ENCODE data around the gene PSMC3IP.
"Not testable (repeated sequence)": the region's sequence is repeated elsewhere in the genome, so short reads cannot be mapped to it uniquely, and the experiment has no call there.

Gene PSMC3IP

GRCh38 chr17:42560246-42560645, 17.3 kb downstream of the PSMC3IP start:
- no peak for DNase-seq (ENCODE audit: low read depth)

- no peak for DNase-seq (ENCODE audit: low read depth)
Observed at GRCh38 chr17:42559075-42559474, 18.5 kb downstream of the PSMC3IP start.

- not testable (repeated sequence) for DNase-seq (ENCODE audit: low read depth)
Observed at GRCh38 chr17:42555961-42556617, 21.4 kb downstream of the PSMC3IP start.

GRCh38 chr17:42555122-42555622, 22.4 kb downstream of the PSMC3IP start:
- DNase-seq (ENCODE audit: low read depth) = no peak

DNA sequence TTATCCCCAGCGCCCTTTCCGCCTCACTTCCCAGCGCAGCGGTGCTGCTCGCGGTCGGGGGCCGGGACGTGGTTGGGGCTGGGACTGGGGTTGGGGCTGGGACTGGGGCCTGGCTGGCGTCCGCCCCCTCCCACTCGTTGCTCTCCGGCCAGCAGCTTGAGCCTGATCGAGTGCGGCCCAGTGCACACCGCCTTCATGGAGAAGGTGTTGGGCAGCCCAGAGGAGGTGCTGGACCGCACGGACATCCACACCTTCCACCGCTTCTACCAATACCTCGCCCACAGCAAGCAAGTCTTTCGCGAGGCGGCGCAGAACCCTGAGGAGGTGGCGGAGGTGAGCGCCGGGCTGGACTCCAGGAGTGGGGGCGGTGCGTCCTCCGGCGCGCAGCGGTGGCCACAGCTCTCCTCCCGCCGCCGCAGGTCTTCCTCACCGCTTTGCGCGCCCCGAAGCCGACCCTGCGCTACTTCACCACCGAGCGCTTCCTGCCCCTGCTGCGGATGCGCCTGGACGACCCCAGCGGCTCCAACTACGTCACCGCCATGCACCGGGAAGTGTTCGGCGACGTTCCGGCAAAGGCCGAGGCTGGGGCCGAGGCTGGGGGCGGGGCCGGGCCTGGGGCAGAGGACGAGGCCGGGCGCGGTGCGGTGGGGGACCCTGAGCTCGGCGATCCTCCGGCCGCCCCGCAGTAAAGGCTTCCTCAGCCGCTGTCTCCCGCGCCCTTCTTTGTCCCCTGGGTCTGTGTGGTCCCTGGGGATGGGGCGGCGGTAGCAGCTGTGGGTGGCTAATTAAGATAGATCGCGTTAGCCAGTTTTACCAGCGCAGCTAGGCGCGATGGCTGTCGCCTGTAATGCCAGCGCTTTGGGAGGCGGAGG, 23.0 kb downstream of the PSMC3IP start:
- DNase-seq (ENCODE audit: low read depth) = peak; percentile 86

DNA sequence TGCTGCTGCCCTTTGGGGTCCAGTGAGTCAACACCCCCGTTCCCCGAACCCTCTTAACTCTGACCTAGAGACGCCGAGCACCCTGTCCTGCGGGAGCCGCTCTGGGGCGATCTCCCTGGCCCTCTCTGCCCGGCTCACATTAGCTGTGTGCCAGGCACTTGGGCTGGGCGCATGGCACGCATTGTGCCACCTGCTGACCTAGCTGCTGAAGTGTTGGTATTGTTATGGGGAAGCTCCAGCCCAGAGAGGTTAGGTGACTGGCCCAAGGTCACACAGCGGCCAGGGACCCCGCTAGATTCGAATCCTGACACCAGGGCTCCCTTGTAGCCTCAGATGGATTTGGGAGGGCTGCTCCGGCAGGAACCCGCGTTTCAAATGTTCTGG, 23.7 kb downstream of the PSMC3IP start:
- no peak for DNase-seq (ENCODE audit: low read depth)

DNA sequence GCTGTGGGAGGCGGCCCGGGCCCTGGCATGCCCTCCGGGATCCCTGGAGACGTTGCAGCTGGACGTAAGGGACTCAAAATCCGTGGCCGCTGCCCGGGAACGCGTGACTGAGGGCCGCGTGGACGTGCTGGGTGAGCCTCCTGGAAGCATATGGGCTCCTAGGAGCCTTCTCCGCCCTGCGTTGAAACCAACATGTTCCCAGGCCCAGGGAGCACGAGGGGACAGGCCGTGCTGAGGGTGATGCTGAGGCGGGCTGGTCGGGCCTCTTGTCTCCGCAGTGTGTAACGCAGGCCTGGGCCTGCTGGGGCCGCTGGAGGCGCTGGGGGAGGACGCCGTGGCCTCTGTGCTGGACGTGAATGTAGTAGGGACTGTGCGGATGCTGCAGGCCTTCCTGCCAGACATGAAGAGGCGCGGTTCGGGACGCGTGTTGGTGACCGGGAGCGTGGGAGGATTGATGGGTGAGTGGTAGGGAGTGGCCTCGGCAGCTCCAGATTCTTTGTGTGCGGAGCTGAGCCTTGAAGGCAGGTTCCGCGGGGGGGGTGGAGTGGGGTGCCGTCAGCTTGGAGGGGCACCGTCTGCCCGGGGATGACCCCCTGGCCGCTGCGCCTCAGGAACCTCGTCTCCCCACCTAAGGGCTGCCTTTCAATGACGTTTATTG, 24.2 kb downstream of the PSMC3IP start:
- DNase-seq (ENCODE audit: low read depth) = no peak

DNA sequence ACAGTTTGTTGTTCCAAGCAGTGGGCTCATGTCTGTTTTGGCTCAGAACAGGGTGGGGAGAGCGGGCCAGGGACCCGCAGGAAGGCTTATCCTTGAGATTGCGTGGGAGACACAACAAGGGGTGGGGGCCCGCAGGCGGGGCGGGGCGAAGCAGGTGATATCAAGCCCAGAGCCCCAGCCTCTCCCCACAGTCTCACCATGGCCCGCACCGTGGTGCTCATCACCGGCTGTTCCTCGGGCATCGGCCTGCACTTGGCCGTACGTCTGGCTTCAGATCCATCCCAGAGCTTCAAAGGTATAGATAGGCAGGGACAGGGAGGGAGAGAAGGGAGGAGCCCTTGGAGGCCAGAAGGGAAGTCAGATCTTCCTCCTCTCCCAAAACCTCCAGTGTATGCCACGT, 24.8 kb downstream of the PSMC3IP start, which contains the start of gene HSD17B1:
Gene HSD17B1, plus strand, starts transcription at position 188 of the 400 bp plus-strand sequence. Its CDS starts 11 bp downstream, at position 199.
- DNase-seq (ENCODE audit: low read depth) = not testable (repeated sequence)

GRCh38 chr17:42548993-42549755, 28.4 kb downstream of the PSMC3IP start:
- no peak for DNase-seq (ENCODE audit: low read depth)

- DNase-seq (ENCODE audit: low read depth) = no peak
Observed at GRCh38 chr17:42548070-42548837, 29.3 kb downstream of the PSMC3IP start.

DNA sequence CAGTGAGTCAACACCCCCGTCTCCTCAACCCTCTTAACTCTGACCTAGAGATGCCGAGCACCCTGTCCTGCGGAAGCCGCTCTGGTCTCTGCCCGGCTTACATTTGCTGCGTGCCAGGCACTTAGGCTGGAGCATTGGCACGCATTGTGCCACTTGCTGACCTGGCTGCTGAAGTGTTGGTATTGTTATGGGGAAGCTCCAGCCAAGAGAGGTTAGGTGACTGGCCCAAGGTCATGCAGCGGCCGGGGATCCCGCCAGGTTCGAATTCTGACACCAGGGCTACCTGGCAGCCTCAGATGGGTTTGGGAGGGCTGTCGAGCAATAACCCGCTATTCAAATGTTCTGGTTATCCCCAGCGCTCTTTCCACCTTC, 29.8 kb downstream of the PSMC3IP start:
- DNase-seq (ENCODE audit: low read depth) = no peak

GRCh38 chr17:42547001-42547461, 30.5 kb downstream of the PSMC3IP start:
- no peak for DNase-seq (ENCODE audit: low read depth)

DNA sequence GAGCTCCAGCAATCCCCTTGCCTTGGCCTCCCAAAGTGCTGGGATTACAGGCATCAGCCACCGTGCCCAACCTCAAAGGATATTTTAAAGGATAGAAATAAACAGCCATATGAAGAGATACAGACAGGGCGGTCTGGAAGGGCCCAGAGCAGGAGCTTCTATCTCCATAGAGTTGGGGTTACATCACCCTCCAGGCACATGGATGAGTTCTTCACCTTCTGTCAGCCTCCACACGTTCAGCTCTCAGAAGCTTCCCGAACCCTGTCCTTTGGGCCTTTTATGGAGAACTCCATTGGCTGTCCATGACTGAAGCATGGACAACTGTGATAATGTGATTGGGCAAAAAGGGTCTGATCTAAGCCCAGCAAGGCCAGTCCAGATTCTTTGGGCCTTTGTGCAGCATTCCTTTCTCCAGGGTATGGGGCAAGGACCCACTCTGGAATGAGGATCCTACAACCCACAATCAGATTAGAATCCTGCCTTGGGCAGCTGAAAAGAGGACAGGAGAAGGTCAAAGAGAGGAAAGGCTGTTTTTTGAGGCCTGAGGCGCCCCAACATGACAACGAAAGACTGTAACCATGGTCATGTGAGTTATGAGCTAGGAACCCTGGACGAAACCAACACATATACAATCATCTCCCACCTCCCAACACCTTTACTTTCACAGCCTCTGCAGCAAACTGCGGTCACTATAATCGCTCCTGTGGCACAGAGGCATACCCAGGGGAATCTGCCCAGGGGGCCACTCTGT, 31.6 kb downstream of the PSMC3IP start:
- DNase-seq (ENCODE audit: low read depth) = not testable (repeated sequence)

- DNase-seq (ENCODE audit: low read depth) = no peak
Observed at GRCh38 chr17:42544874-42545283, 32.6 kb downstream of the PSMC3IP start.

DNA sequence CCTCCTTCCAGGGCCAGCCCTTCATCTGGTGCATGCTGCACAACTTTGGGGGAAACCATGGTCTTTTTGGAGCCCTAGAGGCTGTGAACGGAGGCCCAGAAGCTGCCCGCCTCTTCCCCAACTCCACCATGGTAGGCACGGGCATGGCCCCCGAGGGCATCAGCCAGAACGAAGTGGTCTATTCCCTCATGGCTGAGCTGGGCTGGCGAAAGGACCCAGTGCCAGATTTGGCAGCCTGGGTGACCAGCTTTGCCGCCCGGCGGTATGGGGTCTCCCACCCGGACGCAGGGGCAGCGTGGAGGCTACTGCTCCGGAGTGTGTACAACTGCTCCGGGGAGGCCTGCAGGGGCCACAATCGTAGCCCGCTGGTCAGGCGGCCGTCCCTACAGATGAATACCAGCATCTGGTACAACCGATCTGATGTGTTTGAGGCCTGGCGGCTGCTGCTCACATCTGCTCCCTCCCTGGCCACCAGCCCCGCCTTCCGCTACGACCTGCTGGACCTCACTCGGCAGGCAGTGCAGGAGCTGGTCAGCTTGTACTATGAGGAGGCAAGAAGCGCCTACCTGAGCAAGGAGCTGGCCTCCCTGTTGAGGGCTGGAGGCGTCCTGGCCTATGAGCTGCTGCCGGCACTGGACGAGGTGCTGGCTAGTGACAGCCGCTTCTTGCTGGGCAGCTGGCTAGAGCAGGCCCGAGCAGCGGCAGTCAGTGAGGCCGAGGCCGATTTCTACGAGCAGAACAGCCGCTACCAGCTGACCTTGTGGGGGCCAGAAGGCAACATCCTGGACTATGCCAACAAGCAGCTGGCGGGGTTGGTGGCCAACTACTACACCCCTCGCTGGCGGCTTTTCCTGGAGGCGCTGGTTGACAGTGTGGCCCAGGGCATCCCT, 34.1 kb downstream of the PSMC3IP start:
- no peak for DNase-seq (ENCODE audit: low read depth)

DNA sequence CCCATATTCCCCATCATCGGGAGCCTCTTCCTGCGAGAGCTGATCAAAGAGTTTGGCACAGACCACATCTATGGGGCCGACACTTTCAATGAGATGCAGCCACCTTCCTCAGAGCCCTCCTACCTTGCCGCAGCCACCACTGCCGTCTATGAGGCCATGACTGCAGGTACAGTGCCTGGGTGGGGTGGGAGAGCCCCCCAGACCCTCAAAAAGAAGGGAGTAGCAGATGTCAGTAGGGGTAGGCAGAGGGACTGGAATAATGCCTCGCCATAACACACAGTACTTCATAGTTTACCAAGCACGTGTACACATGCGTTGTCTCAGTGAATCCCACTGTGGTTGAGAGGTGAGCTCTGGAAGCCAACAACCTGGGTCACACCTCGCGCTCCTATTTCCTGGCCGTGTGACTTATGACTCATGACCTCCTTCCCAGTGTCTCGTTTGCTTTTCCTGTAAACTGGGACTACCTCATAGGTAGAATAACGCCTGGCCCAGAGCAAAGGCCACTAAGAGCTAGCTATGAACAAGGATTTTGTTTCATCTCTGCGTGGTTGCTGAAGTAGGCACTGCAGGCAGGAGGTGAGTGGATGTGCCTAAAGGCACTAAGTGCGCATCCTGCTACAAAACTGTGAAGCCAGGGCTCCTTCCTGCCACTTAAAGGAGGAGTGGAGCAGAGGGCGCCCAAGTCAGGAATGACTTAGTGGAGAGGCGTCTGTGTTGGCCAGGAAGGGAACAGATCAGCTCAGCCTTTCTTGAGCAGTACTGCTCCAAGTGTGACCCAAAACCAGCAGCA, 36.3 kb downstream of the PSMC3IP start:
- no peak for DNase-seq (ENCODE audit: low read depth)

DNA sequence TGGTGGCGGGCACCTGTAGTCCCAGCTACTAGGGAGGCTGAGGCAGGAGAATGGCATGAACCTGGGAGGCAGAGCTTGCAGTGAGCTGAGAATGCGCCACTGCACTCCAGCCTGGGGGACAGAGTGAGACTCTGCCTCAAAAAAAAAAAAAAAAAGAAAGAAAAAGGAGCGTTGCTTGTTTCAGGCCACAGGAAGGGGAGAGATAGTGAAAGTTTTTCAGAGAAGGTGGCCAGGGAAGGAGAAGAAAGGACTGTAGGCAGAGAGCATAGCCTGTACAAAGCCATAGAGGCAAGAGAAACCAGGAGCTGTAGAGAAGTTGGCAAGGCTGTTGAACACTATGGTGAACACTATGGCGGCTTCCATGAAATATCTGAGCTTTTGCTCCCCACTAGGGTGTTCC, 37.0 kb downstream of the PSMC3IP start:
- not testable (repeated sequence) for DNase-seq (ENCODE audit: low read depth)

GRCh38 chr17:42538482-42538881, 39.0 kb downstream of the PSMC3IP start:
- no peak for DNase-seq (ENCODE audit: low read depth)

Data from CMK (cell line).